HFFc6 (cell line): ENCODE data around the gene LAMA2. TPM values are rescaled to one million over a fixed set of nuclear protein-coding genes. Genes with fewer than 3 reads are reported as not detected.

ENCODE experiments used
- DNase-seq: peaks from one replicate; pipeline ENCODE4 v3.0.0-alpha.2; 2018
- H3K27ac Mint-ChIP-seq: 2 replicates; pipeline ENCODE4 v1.8.0; 2020; ENCODE audit warnings: mild to moderate bottlenecking, mixed read lengths
- H3K27me3 Mint-ChIP-seq: 2 replicates; pipeline ENCODE4 v1.8.0; 2021; ENCODE audit warnings: mild to moderate bottlenecking, moderate library complexity, mixed read lengths; ENCODE audit not compliant: insufficient read depth
- H3K36me3 Mint-ChIP-seq: 2 replicates; pipeline ENCODE4 v1.8.0; 2021; ENCODE audit warnings: low read depth, mixed read lengths
- H3K4me1 Mint-ChIP-seq: 2 replicates; pipeline ENCODE4 v1.8.0; 2020; ENCODE audit warnings: low read depth, mixed read lengths
- H3K4me3 Mint-ChIP-seq: 2 replicates; pipeline ENCODE4 v1.8.0; 2020; ENCODE audit warnings: mild to moderate bottlenecking, moderate library complexity, mixed read lengths
- H3K9me3 Mint-ChIP-seq: 2 replicates; pipeline ENCODE4 v1.8.0; 2020; ENCODE audit warnings: mild to moderate bottlenecking, mixed read lengths
- total RNA-seq, 6 experiments: library from RNA; stranded (reverse); fragmentation: NEBNext Ultra II Directional; extraction: Animal tissue kit (Norgen Biotek cat#: 25700); gene quantifications; 2 replicates in 1 of 6; 3 replicates in 5 of 6; pipeline ENCODE4 v1.2.3, GENCODE V29; 2021
- TF ChIP-seq, protein P1 (sequence below): fragments of 200-600 bp; sonication (generic); IDR thresholded peaks from 2 replicates; pipeline ENCODE4 v1.5.0; 2021; ENCODE audit warnings: antibody characterized with exemption, mild to moderate bottlenecking

LAMA2 gene
- total RNA-seq, 6 experiments from 2014 or later: 8.2 to 14.3 (median 10.5) TPM

DNA sequence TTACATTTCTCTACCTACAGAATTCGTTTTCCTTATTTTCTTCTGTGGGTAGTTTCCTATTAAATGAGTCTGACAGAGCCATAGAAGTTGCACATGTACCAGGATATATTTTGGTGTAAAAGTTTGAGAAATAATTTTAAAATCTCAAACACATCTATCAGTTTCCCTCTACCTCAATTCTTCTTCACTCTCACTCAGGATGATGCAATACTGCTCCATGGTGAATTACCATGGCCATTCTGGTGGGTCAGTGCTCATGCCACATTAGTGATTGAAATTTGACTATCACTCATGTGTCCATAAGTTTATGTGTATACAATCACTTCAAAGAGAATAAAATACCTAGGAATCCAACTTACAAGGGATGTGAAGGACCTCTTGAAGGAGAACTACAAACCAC lies 675.3 kb downstream of the LAMA2 start:
- Mint-ChIP-seq H3K9me3 (peaks cover 3% of the 10 kb centered on the region; the same call in 1 of the 2 replicates), H3K27ac (no peak overlapping the region), H3K4me3 (no peak overlapping the region), H3K36me3 (peaks cover 32% of the 10 kb centered on the region), H3K27me3 (no peaks in the 10 kb centered on the region), H3K4me1 (peaks cover 14% of the 10 kb centered on the region)
- no peak for DNase-seq
- TF ChIP-seq, protein P1, sequence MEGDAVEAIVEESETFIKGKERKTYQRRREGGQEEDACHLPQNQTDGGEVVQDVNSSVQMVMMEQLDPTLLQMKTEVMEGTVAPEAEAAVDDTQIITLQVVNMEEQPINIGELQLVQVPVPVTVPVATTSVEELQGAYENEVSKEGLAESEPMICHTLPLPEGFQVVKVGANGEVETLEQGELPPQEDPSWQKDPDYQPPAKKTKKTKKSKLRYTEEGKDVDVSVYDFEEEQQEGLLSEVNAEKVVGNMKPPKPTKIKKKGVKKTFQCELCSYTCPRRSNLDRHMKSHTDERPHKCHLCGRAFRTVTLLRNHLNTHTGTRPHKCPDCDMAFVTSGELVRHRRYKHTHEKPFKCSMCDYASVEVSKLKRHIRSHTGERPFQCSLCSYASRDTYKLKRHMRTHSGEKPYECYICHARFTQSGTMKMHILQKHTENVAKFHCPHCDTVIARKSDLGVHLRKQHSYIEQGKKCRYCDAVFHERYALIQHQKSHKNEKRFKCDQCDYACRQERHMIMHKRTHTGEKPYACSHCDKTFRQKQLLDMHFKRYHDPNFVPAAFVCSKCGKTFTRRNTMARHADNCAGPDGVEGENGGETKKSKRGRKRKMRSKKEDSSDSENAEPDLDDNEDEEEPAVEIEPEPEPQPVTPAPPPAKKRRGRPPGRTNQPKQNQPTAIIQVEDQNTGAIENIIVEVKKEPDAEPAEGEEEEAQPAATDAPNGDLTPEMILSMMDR: no peak

- peaks cover 26% of the 10 kb centered on the region for H3K4me1 Mint-ChIP-seq
- TF ChIP-seq, protein P1: no peak
- peaks cover 2% of the 10 kb centered on the region; the same call in 1 of the 2 replicates for H3K27me3 Mint-ChIP-seq
- H3K27ac Mint-ChIP-seq: no peak overlapping the region
- peaks cover 35% of the 10 kb centered on the region for H3K36me3 Mint-ChIP-seq
- no peak overlapping the region for H3K4me3 Mint-ChIP-seq
- H3K9me3 Mint-ChIP-seq: no peaks in the 10 kb centered on the region
- no peak for DNase-seq
Observed at GRCh38 chr6:129565366-129565765, 682.4 kb downstream of the LAMA2 start.

- Mint-ChIP-seq H3K4me3 (no peak overlapping the region), H3K9me3 (peaks cover 1% of the 10 kb centered on the region; the same call in 1 of the 2 replicates), H3K4me1 (peaks cover 26% of the 10 kb centered on the region), H3K36me3 (peaks cover 37% of the 10 kb centered on the region), H3K27ac (no peak overlapping the region), H3K27me3 (peaks cover 2% of the 10 kb centered on the region; the same call in 1 of the 2 replicates)
- TF ChIP-seq, protein P1: no peak
- no peak for DNase-seq
Observed at GRCh38 chr6:129565811-129566210, 682.9 kb downstream of the LAMA2 start.
